Astrocyte of the cerebellum (primary cell): ENCODE data around the gene DROSHA.

ENCODE experiments used
- DNase-seq: peaks from one replicate; pipeline ENCODE4 v3.0.0-alpha.2; 2011; ENCODE audit warnings: low read depth
- H3K4me3 ChIP-seq: 2 replicates; pipeline ENCODE4 v1.5.1; 2011; ENCODE audit warnings: mild to moderate bottlenecking, low read depth, low read length, moderate library complexity
- in situ Hi-C: cut with HindIII; loops from 2 replicates; pipeline ENCODE4 v1.10.0; 2017; ENCODE audit warnings: low sequenced_read_pairs
- TF ChIP-seq, protein P1 (sequence below): IDR thresholded peaks from 2 replicates; pipeline ENCODE4 v1.5.1; 2012; ENCODE audit warnings: low read length, low read depth, moderate library complexity, mild to moderate bottlenecking; ENCODE audit errors: missing control alignments

DROSHA gene, protein sequence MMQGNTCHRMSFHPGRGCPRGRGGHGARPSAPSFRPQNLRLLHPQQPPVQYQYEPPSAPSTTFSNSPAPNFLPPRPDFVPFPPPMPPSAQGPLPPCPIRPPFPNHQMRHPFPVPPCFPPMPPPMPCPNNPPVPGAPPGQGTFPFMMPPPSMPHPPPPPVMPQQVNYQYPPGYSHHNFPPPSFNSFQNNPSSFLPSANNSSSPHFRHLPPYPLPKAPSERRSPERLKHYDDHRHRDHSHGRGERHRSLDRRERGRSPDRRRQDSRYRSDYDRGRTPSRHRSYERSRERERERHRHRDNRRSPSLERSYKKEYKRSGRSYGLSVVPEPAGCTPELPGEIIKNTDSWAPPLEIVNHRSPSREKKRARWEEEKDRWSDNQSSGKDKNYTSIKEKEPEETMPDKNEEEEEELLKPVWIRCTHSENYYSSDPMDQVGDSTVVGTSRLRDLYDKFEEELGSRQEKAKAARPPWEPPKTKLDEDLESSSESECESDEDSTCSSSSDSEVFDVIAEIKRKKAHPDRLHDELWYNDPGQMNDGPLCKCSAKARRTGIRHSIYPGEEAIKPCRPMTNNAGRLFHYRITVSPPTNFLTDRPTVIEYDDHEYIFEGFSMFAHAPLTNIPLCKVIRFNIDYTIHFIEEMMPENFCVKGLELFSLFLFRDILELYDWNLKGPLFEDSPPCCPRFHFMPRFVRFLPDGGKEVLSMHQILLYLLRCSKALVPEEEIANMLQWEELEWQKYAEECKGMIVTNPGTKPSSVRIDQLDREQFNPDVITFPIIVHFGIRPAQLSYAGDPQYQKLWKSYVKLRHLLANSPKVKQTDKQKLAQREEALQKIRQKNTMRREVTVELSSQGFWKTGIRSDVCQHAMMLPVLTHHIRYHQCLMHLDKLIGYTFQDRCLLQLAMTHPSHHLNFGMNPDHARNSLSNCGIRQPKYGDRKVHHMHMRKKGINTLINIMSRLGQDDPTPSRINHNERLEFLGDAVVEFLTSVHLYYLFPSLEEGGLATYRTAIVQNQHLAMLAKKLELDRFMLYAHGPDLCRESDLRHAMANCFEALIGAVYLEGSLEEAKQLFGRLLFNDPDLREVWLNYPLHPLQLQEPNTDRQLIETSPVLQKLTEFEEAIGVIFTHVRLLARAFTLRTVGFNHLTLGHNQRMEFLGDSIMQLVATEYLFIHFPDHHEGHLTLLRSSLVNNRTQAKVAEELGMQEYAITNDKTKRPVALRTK (N-terminal part only)

DNA sequence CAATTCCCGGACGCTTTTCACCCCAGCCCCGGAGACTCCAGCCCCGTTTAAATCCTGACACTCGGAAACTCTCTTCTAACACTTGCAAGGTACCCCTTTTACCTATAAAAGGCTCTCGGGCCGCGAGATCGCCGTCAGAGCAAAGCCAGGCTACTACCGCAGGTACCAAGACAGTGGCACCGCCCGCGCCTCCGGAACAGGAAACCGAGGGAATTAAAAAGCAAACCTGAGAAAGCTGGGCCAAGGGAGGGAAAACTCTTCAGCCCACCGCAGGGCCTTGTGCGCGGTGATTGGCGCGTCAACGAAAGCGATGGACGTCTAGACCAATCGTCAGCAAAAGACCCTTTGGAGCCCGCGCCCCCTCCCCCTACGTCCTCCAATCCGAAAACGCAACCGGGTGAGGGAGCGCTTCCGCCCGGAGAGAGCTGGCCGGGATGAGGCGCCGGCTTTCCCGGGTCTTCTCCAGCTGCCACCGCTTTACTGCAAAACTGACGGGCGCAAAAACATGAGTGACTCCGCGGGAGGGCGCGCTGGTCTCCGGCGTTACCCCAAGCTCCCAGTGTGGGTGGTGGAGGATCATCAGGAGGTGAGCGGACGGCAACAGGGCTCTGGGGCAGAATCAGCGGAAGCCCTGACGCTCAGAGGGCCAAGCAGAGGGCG, at the start of gene DROSHA, which contains the start of gene C5orf22:
Gene DROSHA (minus strand): TSS at position 206 of the 660 bp plus-strand sequence. CDS start 3,034 bp downstream, outside the sequence.
Gene C5orf22 (plus strand): TSS at position 414 of the 660 bp plus-strand sequence. CDS start 92 bp downstream, at position 506.
- in situ Hi-C loops, result no loop called here
- TF ChIP-seq, protein P1, sequence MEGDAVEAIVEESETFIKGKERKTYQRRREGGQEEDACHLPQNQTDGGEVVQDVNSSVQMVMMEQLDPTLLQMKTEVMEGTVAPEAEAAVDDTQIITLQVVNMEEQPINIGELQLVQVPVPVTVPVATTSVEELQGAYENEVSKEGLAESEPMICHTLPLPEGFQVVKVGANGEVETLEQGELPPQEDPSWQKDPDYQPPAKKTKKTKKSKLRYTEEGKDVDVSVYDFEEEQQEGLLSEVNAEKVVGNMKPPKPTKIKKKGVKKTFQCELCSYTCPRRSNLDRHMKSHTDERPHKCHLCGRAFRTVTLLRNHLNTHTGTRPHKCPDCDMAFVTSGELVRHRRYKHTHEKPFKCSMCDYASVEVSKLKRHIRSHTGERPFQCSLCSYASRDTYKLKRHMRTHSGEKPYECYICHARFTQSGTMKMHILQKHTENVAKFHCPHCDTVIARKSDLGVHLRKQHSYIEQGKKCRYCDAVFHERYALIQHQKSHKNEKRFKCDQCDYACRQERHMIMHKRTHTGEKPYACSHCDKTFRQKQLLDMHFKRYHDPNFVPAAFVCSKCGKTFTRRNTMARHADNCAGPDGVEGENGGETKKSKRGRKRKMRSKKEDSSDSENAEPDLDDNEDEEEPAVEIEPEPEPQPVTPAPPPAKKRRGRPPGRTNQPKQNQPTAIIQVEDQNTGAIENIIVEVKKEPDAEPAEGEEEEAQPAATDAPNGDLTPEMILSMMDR, result peak; percentile 3

DNA sequence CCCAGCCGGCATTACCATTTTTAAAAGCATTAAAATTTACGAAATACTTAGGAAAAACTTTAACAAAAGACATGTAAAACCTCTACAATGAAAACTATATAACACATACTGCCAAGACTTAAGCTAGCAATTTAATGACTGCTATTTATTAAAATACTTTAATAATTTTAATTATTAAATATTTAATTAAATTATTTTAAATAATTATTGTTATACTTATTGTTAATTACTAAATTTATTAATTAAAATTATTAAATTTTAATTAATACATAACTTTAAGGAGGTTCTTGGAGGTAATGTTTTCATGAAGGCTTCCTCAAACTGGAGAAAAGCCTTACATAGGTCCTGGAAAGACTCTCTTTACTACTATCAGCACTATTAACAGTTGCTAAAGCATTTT, 47.7 kb upstream of the DROSHA start:
- H3K4me3 ChIP-seq, result no peak overlapping the region
- TF ChIP-seq, protein P1, result no peak
- no peak for DNase-seq
- in situ Hi-C loops, result loop anchor here (25.0 kb wide), 1 partner anchor 233 kb away; no protein-coding TSS in a partner anchor

More for the DNA sequence above, at the start of gene DROSHA, which contains the start of gene C5orf22:
- peak; percentile 90 for DNase-seq
- H3K4me3 ChIP-seq, result peak within 1 kb of the TSS; percentile 70

DNA sequence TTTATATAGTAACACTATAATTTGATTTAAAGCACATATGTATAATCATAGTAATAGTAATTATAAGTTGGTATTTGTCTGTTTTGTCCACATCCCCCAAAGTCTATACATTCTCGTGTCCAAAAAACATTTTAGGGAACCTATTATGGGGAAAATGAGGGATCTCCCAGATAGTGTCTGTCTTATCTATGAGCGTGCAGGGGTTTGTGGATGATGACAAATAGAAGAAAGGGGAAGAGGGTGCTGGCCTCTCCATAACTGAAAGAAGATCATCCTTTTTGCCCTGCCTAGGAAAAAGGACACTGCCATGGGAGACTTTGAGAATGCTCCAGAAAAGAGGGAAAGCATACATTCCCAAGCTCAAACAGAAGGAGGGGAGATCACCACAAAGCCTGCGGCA, 45.5 kb upstream of the DROSHA start:
- DNase-seq, result no peak
- in situ Hi-C loops, result loop anchor here (25.0 kb wide), 1 partner anchor 235 kb away; no protein-coding TSS in a partner anchor
- H3K4me3 ChIP-seq, result no peak overlapping the region
- TF ChIP-seq, protein P1, result no peak

DNA sequence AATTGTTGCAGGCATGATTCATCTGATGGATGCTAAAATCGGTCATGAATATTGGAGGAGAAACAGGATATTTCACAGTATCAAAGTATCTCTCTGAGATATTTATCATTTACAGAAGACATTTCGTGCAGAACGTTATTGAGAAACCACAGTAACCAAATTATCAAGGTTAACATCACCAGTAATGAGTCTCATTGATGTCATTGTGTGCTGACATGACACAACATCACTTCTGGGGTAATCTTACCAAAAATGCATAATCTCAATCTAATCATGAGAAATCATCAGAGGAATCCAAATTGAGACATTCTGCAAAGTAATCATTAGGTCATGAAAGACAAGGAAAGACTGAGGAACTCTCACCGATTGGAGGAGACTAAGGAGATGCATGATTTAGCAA, 42.9 kb upstream of the DROSHA start:
- in situ Hi-C loops, result loop anchor here (25.0 kb wide), 1 partner anchor 238 kb away; no protein-coding TSS in a partner anchor
- TF ChIP-seq, protein P1, result no peak
- no peak for DNase-seq

DNA sequence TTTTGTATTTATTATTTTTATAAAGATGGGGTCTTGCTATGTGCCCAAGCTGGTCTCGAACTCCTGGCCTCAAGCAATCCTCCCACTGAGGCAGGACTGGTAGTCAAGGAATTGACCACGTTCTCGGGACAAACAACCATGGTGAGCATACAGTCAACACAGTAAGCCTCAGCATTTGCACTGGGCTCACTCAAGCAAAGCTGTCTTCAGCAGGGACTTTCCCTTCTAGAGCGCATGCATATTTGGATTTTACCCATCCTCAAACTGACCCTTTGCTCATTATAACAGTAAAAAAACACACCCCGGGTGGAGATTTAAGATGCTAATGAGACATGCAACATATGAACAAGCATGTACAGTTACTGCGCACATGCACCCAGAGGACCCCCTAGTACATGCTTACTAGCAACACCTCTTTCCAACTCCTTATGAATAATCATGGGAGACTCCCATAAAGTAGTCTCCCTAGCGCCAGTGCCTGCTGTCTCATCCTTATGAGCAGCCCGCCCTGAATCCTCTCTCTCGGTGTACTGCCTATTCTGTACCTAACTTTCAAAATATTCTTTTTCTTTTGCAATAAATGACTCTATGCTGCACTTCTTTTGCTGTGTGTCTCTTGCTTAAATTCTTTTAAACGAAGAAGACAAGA, 41.7 kb upstream of the DROSHA start:
- TF ChIP-seq, protein P1, result no peak
- in situ Hi-C loops, result no loop called here
- no peak for DNase-seq
- H3K4me3 ChIP-seq, result no peak overlapping the region

More for the DNA sequence above, 42.9 kb upstream of the DROSHA start:
- no peak overlapping the region for H3K4me3 ChIP-seq
